Neural crest cell (in vitro differentiated cells): Measurements from ENCODE around the gene ATP6V1C2. TPM values are rescaled to one million over a fixed set of nuclear protein-coding genes. Genes with fewer than 3 reads are reported as not detected.

ENCODE experiments used
- DNase-seq: peaks from one replicate; pipeline ENCODE4 v3.0.0; 2021; ENCODE audit warnings: low read depth, mixed read lengths, low spot score
- H3K27ac Mint-ChIP-seq: one replicate; pipeline ENCODE4 v1.8.0; 2021; ENCODE audit warnings: mild to moderate bottlenecking, mixed read lengths; ENCODE audit not compliant: unreplicated experiment
- H3K27me3 Mint-ChIP-seq: 2 replicates; pipeline ENCODE4 v1.8.0; 2021; ENCODE audit warnings: low read depth, mild to moderate bottlenecking, mixed read lengths
- H3K36me3 Mint-ChIP-seq: 2 replicates; pipeline ENCODE4 v1.8.0; 2021; ENCODE audit warnings: low read depth, mild to moderate bottlenecking, mixed read lengths
- H3K4me1 Mint-ChIP-seq: 2 replicates; pipeline ENCODE4 v1.8.0; 2021; ENCODE audit warnings: mixed read lengths
- H3K4me3 Mint-ChIP-seq: one replicate; pipeline ENCODE4 v1.8.0; 2021; ENCODE audit warnings: mild to moderate bottlenecking, mixed read lengths
- H3K9me3 Mint-ChIP-seq: 2 replicates; pipeline ENCODE4 v1.8.0; 2021; ENCODE audit warnings: mixed read lengths
- CTCF ChIP-seq: fragments of 200-600 bp; sonication (generic); conservative IDR thresholded peaks from 2 replicates; pipeline ENCODE4 v1.5.0; 2021; ENCODE audit warnings: antibody characterized with exemption, mild to moderate bottlenecking
- total RNA-seq: library from RNA; stranded (reverse); gene quantifications from 2 replicates; pipeline ENCODE4 v1.2.1, GENCODE V29; 2021

Gene ATP6V1C2
- total RNA-seq, 1 donor from 2014 or later: 0.14 TPM

DNA sequence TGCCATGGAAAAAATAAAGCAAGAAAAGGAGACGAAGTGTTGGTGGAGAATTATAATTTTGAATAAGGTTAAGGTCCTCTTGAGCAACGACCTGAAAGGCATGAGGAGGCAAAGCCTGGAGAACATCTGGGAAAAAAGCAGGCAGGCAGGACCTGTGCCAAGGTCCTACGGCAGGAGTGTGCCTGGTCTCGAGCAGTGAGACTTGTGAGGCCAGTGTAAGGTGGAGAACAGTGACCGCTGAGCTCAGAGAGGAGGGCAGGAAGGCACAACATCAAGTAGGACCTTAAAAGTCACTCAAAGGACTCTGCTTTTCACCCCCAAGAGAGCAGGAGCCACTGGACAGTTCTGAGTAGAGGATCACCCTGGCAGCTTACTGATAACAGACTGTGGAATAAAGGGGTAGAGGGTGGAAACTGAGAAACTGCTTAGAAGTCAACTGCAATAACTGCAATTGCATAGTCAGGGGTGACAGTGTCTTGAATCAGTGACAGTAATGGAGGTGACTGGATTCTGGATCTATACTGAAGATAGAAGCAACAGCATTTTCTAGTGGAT, 35.2 kb upstream of the ATP6V1C2 start:
- H3K27me3 Mint-ChIP-seq: no peaks in the 10 kb centered on the region
- peaks cover 5% of the 10 kb centered on the region for H3K4me1 Mint-ChIP-seq
- H3K27ac Mint-ChIP-seq: no peak overlapping the region
- DNase-seq: no peak
- no peaks in the 10 kb centered on the region for H3K9me3 Mint-ChIP-seq
- no peak overlapping the region for H3K4me3 Mint-ChIP-seq
- no peak for TF ChIP-seq CTCF
- no peaks in the 10 kb centered on the region for H3K36me3 Mint-ChIP-seq

- Mint-ChIP-seq H3K36me3 (no peaks in the 10 kb centered on the region), H3K27me3 (no peaks in the 10 kb centered on the region), H3K4me3 (no peak overlapping the region), H3K9me3 (no peaks in the 10 kb centered on the region), H3K27ac (no peak overlapping the region), H3K4me1 (peaks cover 7% of the 10 kb centered on the region)
- peak; percentile 4 for DNase-seq
- TF ChIP-seq CTCF: no peak
Observed at GRCh38 chr2:10688921-10689807, 32.3 kb upstream of the ATP6V1C2 start.

DNA sequence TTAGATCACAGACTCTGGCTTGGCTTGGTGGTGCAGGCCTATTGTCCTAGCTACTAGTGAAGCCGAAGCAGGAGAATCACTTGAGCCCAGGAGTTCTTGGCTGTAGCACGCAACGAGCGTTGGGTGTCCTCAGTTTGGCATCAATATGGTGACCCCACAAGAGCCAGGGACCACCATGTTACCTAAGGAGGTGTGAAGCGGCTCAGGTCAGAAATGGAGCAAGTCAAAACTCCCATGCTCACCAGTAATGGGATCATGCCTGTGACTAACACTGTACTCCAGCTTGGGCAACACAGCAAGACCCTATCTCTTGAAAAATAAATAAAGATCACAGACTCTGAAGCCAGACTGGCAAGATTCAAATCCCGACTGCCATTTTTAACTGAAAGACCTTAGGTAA, 29.9 kb upstream of the ATP6V1C2 start:
- no peak for DNase-seq
- Mint-ChIP-seq H3K27ac (no peak overlapping the region), H3K4me3 (no peak overlapping the region), H3K27me3 (no peaks in the 10 kb centered on the region), H3K36me3 (no peaks in the 10 kb centered on the region), H3K4me1 (peaks cover 7% of the 10 kb centered on the region), H3K9me3 (no peaks in the 10 kb centered on the region)
- no peak for TF ChIP-seq CTCF

GRCh38 chr2:10700078-10700803, 21.2 kb upstream of the ATP6V1C2 start:
- Mint-ChIP-seq H3K4me3 (no peak overlapping the region), H3K27me3 (peaks cover 2% of the 10 kb centered on the region), H3K4me1 (no peaks in the 10 kb centered on the region), H3K36me3 (no peaks in the 10 kb centered on the region), H3K27ac (no peak overlapping the region), H3K9me3 (no peaks in the 10 kb centered on the region)
- DNase-seq: no peak
- TF ChIP-seq CTCF: no peak

DNA sequence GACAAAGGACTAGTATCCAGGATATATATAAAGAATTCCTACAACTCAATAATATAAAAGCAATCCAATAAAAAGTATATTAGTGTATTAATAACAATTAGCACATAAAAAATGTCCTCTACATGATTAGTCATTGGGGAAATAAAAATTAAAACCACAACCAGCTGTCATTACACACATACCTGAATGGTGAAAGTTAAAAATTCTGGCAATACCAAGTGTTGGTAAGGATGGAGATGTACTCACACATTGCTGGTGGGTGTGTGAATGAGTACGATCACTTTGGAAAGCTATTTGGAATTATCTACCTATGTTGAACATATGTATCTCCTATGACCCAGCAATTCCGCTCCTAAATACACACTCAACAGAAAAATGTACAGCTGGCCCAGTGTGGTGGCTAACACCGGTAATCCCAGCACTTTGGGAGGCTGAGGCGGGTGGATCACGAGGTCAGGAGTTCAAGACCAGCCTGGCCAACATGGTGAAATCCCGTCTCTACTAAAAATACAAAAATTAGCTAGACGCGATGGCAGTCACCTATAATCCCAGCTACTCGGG, 17.3 kb upstream of the ATP6V1C2 start:
- no peak for DNase-seq
- H3K9me3 Mint-ChIP-seq: no peaks in the 10 kb centered on the region
- no peaks in the 10 kb centered on the region for H3K4me1 Mint-ChIP-seq
- H3K36me3 Mint-ChIP-seq: no peaks in the 10 kb centered on the region
- H3K4me3 Mint-ChIP-seq: no peak overlapping the region
- TF ChIP-seq CTCF: no peak
- H3K27ac Mint-ChIP-seq: no peak overlapping the region
- H3K27me3 Mint-ChIP-seq: peaks cover 37% of the 10 kb centered on the region
